ENCODE measurements around the gene P2RX3. TPM values are rescaled to one million over a fixed set of nuclear protein-coding genes. Genes with fewer than 3 reads are reported as not detected.
"Not testable (repeated sequence)": the region's sequence is repeated elsewhere in the genome, so short reads cannot be mapped to it uniquely, and the experiment has no call there.

Gene P2RX3
- total RNA-seq, 4 donors from 2014 or later = not detected

GRCh38 chr11:57335343-57336110 lies 2.6 kb upstream of the P2RX3 start, which contains the start of gene SSRP1:
TSS of gene SSRP1 (minus strand) at chr11:57335892. CDS start at chr11:57335121, 771 bp downstream.
- intact Hi-C loops (cut with DNase I; ENCODE audit: low total_unique reads) = loop anchor here (10.0 kb wide), 1 partner anchor 329 kb away; the partner anchor contains the start of gene ZDHHC5
- peak; percentile 85 to 97 for DNase-seq (ENCODE audit: low spot score in 2 of 2)
- peak within 1 kb of the TSS; percentile 62 for H3K4me3 ChIP-seq (ENCODE audit: low read depth, poor library complexity, severe bottlenecking)
- no peak for TF ChIP-seq POLR2A (IDR thresholded peaks at IDR 0.05)
- TF ChIP-seq, protein P1, sequence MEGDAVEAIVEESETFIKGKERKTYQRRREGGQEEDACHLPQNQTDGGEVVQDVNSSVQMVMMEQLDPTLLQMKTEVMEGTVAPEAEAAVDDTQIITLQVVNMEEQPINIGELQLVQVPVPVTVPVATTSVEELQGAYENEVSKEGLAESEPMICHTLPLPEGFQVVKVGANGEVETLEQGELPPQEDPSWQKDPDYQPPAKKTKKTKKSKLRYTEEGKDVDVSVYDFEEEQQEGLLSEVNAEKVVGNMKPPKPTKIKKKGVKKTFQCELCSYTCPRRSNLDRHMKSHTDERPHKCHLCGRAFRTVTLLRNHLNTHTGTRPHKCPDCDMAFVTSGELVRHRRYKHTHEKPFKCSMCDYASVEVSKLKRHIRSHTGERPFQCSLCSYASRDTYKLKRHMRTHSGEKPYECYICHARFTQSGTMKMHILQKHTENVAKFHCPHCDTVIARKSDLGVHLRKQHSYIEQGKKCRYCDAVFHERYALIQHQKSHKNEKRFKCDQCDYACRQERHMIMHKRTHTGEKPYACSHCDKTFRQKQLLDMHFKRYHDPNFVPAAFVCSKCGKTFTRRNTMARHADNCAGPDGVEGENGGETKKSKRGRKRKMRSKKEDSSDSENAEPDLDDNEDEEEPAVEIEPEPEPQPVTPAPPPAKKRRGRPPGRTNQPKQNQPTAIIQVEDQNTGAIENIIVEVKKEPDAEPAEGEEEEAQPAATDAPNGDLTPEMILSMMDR (IDR thresholded peaks at IDR 0.05) = no peak
- 1% methylated on average over 28 to 62 of the region's 69 CpGs for WGBS, 2 donors

GRCh38 chr11:57336111-57336666 lies 2.0 kb upstream of the P2RX3 start:
- no peak for TF ChIP-seq POLR2A (IDR thresholded peaks at IDR 0.05)
- TF ChIP-seq, protein P1 (IDR thresholded peaks at IDR 0.05) = no peak
- H3K4me3 ChIP-seq (ENCODE audit: low read depth, poor library complexity, severe bottlenecking) = no peak overlapping the region
- DNase-seq (ENCODE audit: low spot score in 2 of 2) = no peak
- 24% methylated on average over 12 of the region's 12 CpGs for WGBS, 2 donors
- intact Hi-C loops (cut with DNase I; ENCODE audit: low total_unique reads) = loop anchor here (10.0 kb wide), 1 partner anchor 329 kb away; the partner anchor contains the start of gene ZDHHC5

- intact Hi-C loops (cut with DNase I; ENCODE audit: low total_unique reads) = loop anchor here (10.0 kb wide), 1 partner anchor 328 kb away; the partner anchor contains the start of gene ZDHHC5
- 91 to 93% methylated on average over 6 of the region's 6 CpGs for WGBS, 2 donors
- not testable (repeated sequence) for DNase-seq (ENCODE audit: low spot score in 2 of 2); H3K4me3 ChIP-seq (ENCODE audit: low read depth, poor library complexity, severe bottlenecking)
Observed at GRCh38 chr11:57336856-57337255, 1.3 kb upstream of the P2RX3 start.

DNA sequence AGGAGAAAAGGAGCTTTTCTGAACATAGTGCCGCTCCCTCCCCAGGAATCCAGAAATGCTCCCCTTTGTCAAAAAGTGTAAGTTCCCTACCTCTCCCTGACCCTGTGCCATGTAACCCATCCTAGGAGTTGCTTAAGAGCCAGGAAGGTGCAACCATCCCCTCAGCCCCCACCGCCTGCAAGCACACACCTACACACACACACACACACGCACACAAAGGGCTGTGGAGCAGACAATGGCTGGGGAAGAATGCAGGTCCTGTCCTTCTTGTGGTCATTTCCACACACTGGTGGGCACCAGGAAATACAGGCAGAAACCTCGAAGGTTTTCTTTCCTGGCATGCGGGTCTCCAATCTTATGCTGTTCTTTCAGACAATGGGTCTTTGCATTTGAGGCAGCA lies 1.2 kb downstream of the P2RX3 start:
- 57 to 70% methylated on average over 5 of the region's 5 CpGs for WGBS, 2 donors
- H3K4me3 ChIP-seq (ENCODE audit: low read depth, poor library complexity, severe bottlenecking) = no peak overlapping the region
- intact Hi-C loops (cut with DNase I; ENCODE audit: low total_unique reads) = loop anchor here (10.0 kb wide), 1 partner anchor 325 kb away; the partner anchor contains the start of gene ZDHHC5
- TF ChIP-seq POLR2A (IDR thresholded peaks at IDR 0.05) = no peak
- TF ChIP-seq, protein P1 (IDR thresholded peaks at IDR 0.05) = no peak
- no peak for DNase-seq (ENCODE audit: low spot score in 2 of 2)

- DNase-seq (ENCODE audit: low spot score in 2 of 2) = no peak
- H3K4me3 ChIP-seq (ENCODE audit: low read depth, poor library complexity, severe bottlenecking) = no peak overlapping the region
- WGBS, 2 donors = 25 to 26% methylated on average over 12 of the region's 12 CpGs
- TF ChIP-seq, protein P1 (IDR thresholded peaks at IDR 0.05) = no peak
- TF ChIP-seq POLR2A (IDR thresholded peaks at IDR 0.05) = no peak
- intact Hi-C loops (cut with DNase I; ENCODE audit: low total_unique reads) = loop anchor here (5.0 to 10.0 kb wide), 3 partner anchors 115 to 302 kb away; no protein-coding TSS in a partner anchor
Observed at GRCh38 chr11:57340039-57340615, 2.0 kb downstream of the P2RX3 start.
